Upper lobe of left lung (tissue), 4 donors: ENCODE measurements around the gene ARHGDIG.

Source experiments
- POLR2A ChIP-seq, 4 donors: fragments of 450-650 bp; IDR thresholded peaks; one replicate each; pipeline ENCODE4 v1.5.1; 2016 to 2017; ENCODE audit warnings: antibody characterized with exemption in 4 of 4, mild to moderate bottlenecking in 2 of 4
- TF ChIP-seq, protein P1 (sequence below), 6 experiments: fragments of 450-650 bp in 4 of 6; fragments of 200-600 bp in 2 of 6; sonication (generic) in 2 of 6; IDR thresholded peaks; one replicate each; pipeline ENCODE4 v1.5.1; 2016 to 2019; ENCODE audit warnings: antibody characterized with exemption in 6 of 6

DNA sequence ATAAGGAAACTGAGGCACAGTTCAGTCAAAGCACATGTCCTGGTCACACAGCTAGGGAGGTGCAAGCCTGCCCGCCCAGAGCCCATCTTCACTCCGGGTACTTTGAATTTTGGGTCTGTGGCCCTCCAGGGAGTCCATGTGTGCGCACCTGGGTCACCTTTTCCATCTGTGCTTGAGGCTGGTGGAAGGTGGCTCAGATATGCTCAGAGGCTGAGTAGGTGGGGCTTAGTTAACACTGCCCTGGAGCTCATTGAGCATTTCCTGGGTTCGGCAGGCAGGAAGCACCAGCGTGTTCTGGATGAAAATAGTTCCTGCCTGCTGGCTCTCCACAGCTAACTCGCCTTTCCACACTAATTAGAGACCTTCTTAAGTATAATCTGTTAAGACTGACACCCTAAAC, 26.6 kb upstream of the ARHGDIG start:
- TF ChIP-seq POLR2A (IDR thresholded peaks at IDR 0.05), result no peak
- TF ChIP-seq, protein P1, sequence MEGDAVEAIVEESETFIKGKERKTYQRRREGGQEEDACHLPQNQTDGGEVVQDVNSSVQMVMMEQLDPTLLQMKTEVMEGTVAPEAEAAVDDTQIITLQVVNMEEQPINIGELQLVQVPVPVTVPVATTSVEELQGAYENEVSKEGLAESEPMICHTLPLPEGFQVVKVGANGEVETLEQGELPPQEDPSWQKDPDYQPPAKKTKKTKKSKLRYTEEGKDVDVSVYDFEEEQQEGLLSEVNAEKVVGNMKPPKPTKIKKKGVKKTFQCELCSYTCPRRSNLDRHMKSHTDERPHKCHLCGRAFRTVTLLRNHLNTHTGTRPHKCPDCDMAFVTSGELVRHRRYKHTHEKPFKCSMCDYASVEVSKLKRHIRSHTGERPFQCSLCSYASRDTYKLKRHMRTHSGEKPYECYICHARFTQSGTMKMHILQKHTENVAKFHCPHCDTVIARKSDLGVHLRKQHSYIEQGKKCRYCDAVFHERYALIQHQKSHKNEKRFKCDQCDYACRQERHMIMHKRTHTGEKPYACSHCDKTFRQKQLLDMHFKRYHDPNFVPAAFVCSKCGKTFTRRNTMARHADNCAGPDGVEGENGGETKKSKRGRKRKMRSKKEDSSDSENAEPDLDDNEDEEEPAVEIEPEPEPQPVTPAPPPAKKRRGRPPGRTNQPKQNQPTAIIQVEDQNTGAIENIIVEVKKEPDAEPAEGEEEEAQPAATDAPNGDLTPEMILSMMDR (IDR thresholded peaks at IDR 0.05), result no peak
